Skin epidermis (tissue), 12 donors: ENCODE results near the gene C1GALT1C1.
A peak's percentile ranks its signal among the peaks of the same experiment; 100 is the strongest.

Experiments
- H3K27ac ChIP-seq, 21 experiments: fragments of 200-600 bp; sonication (generic) in 11 of 21; one replicate each; pipeline ENCODE4 v1.5.0; 2020; ENCODE audit warnings: mild to moderate bottlenecking in 3 of 21, inconsistent platforms in 2 of 21, moderate library complexity in 2 of 21
- H3K4me3 ChIP-seq, 7 experiments: fragments of 200-600 bp; sonication (generic) in 2 of 7; one replicate each; pipeline ENCODE4 v1.5.0; 2020; ENCODE audit warnings: inconsistent platforms in 2 of 7, mild to moderate bottlenecking in 2 of 7, moderate library complexity in 1 of 7

C1GALT1C1 gene

DNA sequence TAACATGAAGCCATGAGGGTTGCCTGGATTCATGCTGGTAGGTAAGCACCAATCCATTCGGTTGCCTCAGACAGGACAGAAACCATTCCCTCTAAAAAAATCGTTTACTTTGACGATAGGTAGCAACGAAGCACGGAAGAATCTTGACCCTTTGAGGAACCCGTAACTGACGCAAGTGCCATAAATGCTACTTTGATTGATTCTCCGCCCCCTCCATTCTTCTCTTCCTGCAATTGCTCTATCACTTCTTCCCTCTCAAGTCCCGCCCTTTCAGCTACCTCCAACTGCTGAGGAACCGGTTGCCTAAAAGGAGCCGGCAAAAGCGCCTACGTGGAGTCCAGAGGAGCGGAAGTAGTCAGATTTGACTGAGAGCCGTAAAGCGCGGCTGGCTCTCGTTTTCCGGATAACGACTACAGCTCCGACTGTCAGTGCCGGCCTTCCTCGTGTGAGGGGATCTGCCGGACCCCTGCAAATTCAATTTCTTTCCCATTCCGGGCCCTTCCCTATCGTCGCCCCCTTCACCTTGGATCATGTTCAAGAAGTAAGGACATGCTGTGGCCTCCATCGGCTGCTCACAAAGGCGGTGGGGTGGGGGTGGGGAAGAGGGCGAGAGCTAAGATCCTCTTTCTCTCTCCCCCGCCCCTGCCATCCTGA, 26.0 kb downstream of the C1GALT1C1 start, which contains the start of gene MCTS1:
Gene MCTS1 (plus strand): TSS at position 395 of the 654 bp plus-strand sequence. CDS start 136 bp downstream, at position 531.
- Histone ChIP-seq H3K27ac (peak within 1 kb of the TSS; percentile 54 to 91 (median 88)), H3K4me3 (peak within 1 kb of the TSS; percentile 38 to 68 (median 54))

DNA sequence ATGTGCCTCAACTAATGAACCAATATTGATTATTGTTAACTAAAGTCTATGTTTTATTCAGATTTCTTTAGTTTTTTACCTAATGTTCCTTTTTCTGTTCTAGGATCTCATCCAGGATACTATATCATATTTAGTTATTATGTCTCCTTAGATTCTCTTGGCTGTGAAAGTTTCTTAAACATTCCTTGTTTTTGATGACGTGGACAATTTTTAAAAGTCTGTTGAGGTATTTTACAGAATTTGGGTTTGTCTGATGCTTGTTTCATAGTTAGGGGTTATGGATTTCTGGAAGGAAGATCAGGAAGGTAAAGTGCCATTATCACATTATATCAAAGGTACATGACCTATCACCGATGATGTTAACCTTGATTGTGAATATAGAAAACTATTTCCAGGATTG, 44.2 kb downstream of the C1GALT1C1 start:
- no peak overlapping the region for H3K4me3 ChIP-seq
- no peak overlapping the region for H3K27ac ChIP-seq
